Upper lobe of right lung (tissue), 1 donor: ENCODE results near the gene EDIL3. TPM values are rescaled to one million over a fixed set of nuclear protein-coding genes. Genes with fewer than 3 reads are reported as not detected.

Experiments used
- ATAC-seq: fragments of 200-7000 bp; cut with Tn5 transposase; one replicate; pipeline ENCODE4 v1.9.1; 2020; ENCODE audit warnings: mild to moderate bottlenecking, moderate library complexity
- DNase-seq: peaks from one replicate; pipeline ENCODE4 v3.0.0-alpha.2; 2020
- H3K27ac ChIP-seq: fragments of 200-600 bp; one replicate; pipeline ENCODE4 v1.8.0; 2022
- H3K27me3 ChIP-seq: fragments of 200-600 bp; one replicate; pipeline ENCODE4 v1.8.0; 2022; ENCODE audit warnings: mild to moderate bottlenecking
- H3K36me3 ChIP-seq: fragments of 200-600 bp; one replicate; pipeline ENCODE4 v1.8.0; 2022
- H3K4me1 ChIP-seq: fragments of 200-600 bp; one replicate; pipeline ENCODE4 v1.8.0; 2022
- H3K4me3 ChIP-seq: fragments of 200-600 bp; one replicate; pipeline ENCODE4 v1.8.0; 2022; ENCODE audit warnings: mild to moderate bottlenecking
- H3K9me3 ChIP-seq: fragments of 200-600 bp; one replicate; pipeline ENCODE4 v1.8.0; 2022
- intact Hi-C: fragments of 100-400 bp; cut with DNase I; formaldehyde crosslinking; loops from one replicate; pipeline ENCODE4 v1.11.0; 2022
- total RNA-seq: library from RNA; stranded (reverse); fragmentation: NEBNext Ultra II Directional; extraction: Animal tissue kit (Norgen Biotek cat#: 25700); gene quantifications from one replicate; pipeline ENCODE4 v1.2.1, GENCODE V29; 2021
- TF ChIP-seq, protein P1 (sequence below): fragments of 200-600 bp; IDR thresholded peaks from one replicate; pipeline ENCODE4 v1.8.0; 2022; ENCODE audit warnings: antibody characterized with exemption
- donor health status: DM: no; HTN: yes; CAD: no; lungs with severe emphysema.

Gene EDIL3
- total RNA-seq, 1 donor from 2014 or later, result 42.4 TPM

DNA sequence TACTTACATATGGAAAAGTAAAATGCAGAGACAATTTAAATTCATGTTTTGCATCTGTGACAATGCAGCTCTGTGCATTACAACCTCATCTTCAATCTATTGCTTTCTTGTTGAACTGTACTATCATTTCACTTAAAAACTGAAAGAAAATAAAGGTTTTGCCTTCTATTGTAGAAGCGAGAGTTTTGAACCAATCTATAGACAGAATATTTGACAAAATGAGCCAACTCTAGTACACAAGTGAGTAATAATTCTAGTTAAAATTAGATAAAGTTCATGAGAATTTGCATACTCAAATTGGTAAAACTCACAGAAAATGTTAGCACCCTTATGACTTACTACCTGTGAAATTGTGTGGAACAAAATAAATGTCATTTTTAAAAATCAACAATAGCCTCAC is 123.7 kb downstream of the EDIL3 start:
- ATAC-seq (no peak), DNase-seq (no peak)
- H3K27me3 ChIP-seq, result no peaks in the 10 kb centered on the region
- TF ChIP-seq, protein P1, sequence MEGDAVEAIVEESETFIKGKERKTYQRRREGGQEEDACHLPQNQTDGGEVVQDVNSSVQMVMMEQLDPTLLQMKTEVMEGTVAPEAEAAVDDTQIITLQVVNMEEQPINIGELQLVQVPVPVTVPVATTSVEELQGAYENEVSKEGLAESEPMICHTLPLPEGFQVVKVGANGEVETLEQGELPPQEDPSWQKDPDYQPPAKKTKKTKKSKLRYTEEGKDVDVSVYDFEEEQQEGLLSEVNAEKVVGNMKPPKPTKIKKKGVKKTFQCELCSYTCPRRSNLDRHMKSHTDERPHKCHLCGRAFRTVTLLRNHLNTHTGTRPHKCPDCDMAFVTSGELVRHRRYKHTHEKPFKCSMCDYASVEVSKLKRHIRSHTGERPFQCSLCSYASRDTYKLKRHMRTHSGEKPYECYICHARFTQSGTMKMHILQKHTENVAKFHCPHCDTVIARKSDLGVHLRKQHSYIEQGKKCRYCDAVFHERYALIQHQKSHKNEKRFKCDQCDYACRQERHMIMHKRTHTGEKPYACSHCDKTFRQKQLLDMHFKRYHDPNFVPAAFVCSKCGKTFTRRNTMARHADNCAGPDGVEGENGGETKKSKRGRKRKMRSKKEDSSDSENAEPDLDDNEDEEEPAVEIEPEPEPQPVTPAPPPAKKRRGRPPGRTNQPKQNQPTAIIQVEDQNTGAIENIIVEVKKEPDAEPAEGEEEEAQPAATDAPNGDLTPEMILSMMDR, result no peak
- no peaks in the 10 kb centered on the region for H3K9me3 ChIP-seq
- H3K4me1 ChIP-seq, result no peaks in the 10 kb centered on the region
- H3K4me3 ChIP-seq, result no peak overlapping the region
- H3K36me3 ChIP-seq, result no peaks in the 10 kb centered on the region
- intact Hi-C loops, result no loop called here
- H3K27ac ChIP-seq, result no peak overlapping the region

DNA sequence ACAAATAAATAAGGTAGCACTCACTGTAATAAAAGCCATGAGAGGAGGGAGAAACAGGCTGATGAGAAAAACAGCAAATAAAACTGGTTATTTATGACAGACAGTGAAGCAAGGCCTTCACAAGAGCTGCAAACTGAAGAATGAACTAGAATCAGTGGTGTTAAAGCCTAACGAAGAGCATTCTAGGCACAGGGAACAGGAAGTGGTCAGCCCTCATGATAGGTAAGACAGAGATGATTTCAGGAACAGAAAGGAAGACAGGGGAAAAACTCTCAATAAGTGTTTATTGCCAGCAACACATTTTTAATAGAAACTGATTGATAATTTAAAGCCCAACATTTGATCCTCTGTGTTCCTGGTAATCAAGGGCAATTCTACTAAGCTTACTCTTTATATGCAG is 124.5 kb downstream of the EDIL3 start:
- H3K4me3 ChIP-seq, result no peak overlapping the region
- TF ChIP-seq, protein P1, result no peak

DNA sequence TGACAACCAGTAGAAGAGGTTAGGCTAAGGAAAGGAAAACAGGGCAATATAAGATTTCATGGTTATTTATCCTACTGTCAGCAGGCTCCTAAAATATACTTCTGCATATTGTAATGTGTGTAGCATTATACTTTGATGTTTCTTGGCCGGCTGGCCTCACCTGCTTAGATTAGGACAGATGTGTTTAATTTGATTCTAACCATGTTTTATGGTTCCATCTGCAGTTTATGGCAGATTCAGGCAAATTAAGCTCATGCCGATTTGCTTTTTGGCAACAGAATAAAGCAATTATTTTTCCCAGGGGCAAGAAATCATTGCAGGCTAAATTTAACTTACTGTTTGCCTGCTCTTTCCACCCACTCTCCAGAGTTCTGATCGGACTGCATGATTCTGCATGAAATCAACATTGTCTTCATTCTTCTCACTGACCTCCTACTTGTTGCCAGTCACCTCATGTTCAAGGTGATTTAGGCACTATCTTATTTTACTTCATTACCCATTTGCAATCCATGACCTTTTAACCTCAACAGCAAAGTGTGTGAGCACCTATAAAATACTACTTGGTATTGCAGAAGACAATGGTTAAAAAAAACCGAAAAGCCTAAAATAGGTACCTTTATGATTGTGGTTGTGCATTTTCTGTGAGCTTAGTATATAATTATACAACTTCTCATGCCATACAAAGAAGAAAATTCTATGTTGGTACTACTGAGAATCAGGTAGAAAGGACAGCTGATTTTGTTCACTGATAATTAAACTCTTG is 125.2 kb downstream of the EDIL3 start:
- ATAC-seq, result no peak
- no peaks in the 10 kb centered on the region for H3K27me3 ChIP-seq
- TF ChIP-seq, protein P1, result no peak
- DNase-seq, result no peak
- intact Hi-C loops, result no loop called here
- H3K36me3 ChIP-seq, result no peaks in the 10 kb centered on the region
- no peak overlapping the region for H3K4me3 ChIP-seq
- no peaks in the 10 kb centered on the region for H3K9me3 ChIP-seq
- H3K4me1 ChIP-seq, result no peaks in the 10 kb centered on the region
- H3K27ac ChIP-seq, result no peak overlapping the region

More for the DNA sequence above, 124.5 kb downstream of the EDIL3 start:
- DNase-seq (no peak), ATAC-seq (no peak)
- no peaks in the 10 kb centered on the region for H3K9me3 ChIP-seq
- intact Hi-C loops, result no loop called here
- H3K27ac ChIP-seq, result no peak overlapping the region
- H3K36me3 ChIP-seq, result no peaks in the 10 kb centered on the region
- no peaks in the 10 kb centered on the region for H3K27me3 ChIP-seq
- H3K4me1 ChIP-seq, result no peaks in the 10 kb centered on the region

DNA sequence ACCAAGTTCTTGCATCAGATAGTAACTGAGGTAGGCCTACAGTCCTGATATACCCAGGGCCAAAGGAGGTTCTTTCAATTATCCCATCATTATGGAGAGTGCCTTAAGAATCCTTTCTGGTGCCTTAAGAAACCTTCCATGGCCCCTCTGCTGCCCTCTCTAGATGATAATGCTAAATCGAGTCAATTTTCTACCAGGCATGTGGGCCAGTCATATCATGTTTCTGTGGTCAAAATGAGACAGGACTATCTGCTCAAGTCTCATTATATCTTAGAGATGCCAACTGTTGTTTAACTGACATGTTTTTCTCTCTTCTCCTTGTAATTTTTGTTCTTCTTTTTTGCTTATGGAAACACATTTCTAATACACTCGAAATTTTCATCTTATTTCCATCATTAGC is 127.6 kb downstream of the EDIL3 start:
- no peaks in the 10 kb centered on the region for H3K4me1 ChIP-seq
- no peak for DNase-seq
- no peak overlapping the region for H3K4me3 ChIP-seq
- no peak overlapping the region for H3K27ac ChIP-seq
- no peak for ATAC-seq
- TF ChIP-seq, protein P1, result no peak
- no peaks in the 10 kb centered on the region for H3K27me3 ChIP-seq
- intact Hi-C loops, result no loop called here
- H3K9me3 ChIP-seq, result no peaks in the 10 kb centered on the region
- H3K36me3 ChIP-seq, result no peaks in the 10 kb centered on the region

DNA sequence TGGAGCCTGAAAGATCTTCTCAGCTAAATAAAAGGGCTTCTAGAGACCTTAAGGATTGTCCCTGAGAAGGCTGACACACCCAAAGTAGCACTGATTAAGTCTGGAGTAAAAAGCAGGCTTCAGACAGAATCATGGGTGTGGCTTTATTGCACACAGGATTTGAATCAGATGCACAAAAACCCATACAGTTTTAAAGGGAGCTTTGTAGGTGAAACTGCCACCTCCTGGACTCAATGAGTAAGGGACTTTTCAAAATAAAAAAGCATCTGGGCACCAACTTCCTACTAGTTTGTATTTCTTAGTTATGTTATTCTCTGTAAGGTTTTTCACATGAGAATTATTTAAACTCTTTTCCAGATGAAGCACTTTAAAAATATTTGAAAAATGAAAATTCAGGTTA is 129.4 kb downstream of the EDIL3 start:
- TF ChIP-seq, protein P1, result peak; percentile 16
- no peaks in the 10 kb centered on the region for H3K4me1 ChIP-seq
- H3K9me3 ChIP-seq, result no peaks in the 10 kb centered on the region
- intact Hi-C loops, result no loop called here
- no peak overlapping the region for H3K27ac ChIP-seq
- H3K27me3 ChIP-seq, result no peaks in the 10 kb centered on the region
- H3K36me3 ChIP-seq, result no peaks in the 10 kb centered on the region
- DNase-seq (no peak), ATAC-seq (no peak)
- H3K4me3 ChIP-seq, result no peak overlapping the region
